GM21529 (cell line): ENCODE results near the gene CLDN18.

Source experiments
- ATAC-seq: cut with Tn5 transposase; IDR thresholded peaks from one replicate; pipeline ENCODE4 v1.9.1; 2021; ENCODE audit not compliant: unreplicated experiment

The CLDN18 gene

DNA sequence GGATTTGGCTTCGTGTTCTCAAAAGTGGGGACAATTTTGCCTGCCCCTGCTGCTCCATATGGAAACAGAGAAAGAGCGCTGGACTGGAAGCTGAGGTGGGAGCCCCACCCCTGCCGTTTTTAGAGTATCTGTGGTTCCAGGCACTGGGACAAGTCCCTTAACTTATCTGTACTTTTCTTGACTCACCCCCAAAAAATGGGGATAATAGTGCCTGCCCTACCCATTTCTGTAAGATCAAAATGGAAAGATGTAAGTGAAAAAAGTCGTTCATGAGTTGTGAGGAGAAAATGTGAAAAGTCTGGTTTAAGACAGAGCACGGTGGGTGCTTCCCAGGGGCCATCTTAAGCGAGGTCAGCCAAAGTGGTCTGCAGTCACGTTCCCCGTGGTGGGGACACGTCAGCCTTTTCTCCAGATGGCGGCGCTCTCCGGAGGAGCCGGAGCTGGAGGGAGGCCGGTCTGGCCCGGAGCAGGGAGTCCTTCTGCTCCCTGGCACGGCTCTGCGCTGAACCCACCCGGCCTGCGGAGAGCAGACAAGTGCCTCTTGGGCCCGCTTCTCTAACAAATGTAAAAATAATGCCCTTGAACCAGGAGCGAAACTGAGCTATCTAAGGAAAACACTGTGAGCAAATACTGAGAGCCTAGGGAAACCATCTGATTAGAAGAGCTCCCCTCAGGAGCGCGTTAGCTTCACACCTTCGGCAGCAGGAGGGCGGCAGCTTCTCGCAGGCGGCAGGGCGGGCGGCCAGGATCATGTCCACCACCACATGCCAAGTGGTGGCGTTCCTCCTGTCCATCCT, at the start of gene CLDN18:
Gene CLDN18, plus strand, starts transcription at position 690 of the 797 bp plus-strand sequence. Its CDS starts 61 bp downstream, at position 751.
- no peak for ATAC-seq

DNA sequence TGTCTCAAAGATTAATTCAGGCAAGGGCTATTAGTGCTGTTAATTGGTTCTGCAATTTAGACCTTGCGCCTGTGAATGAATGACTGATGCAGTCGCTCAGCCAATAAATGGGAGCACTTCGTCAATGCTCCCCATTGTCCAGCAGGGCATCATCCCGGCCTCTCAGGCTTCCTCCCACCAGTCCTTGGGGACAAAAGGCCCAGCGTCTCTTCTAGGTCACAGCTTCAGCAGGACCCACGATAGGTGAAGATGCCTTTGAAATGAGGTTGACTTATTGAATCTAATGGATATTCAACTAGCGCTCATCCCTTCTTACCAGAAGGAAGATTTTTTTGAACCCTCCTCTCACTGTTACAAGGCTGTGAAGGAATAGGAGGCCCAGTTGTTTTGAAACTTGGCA, 47.7 kb upstream of the CLDN18 start:
- ATAC-seq, result no peak

DNA sequence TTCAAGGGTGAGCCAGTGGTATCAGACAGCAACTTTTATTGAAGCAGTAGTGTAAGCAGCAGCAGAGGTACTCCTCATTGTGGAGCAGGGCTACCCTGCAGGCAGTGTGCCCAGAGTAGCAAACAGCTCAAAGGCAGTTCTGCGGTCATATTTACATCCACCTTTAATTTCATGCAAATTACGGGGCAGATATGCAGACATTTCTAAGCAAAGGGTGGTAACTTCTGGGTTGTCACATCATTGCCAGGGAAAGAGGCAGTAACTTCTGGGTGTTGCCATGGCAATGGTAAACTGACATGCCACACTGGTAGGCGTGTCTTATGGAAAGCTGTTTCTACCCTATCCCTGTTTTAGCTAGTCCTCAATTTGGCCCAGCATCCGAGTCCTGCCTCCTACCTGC, 46.5 kb upstream of the CLDN18 start:
- no peak for ATAC-seq

DNA sequence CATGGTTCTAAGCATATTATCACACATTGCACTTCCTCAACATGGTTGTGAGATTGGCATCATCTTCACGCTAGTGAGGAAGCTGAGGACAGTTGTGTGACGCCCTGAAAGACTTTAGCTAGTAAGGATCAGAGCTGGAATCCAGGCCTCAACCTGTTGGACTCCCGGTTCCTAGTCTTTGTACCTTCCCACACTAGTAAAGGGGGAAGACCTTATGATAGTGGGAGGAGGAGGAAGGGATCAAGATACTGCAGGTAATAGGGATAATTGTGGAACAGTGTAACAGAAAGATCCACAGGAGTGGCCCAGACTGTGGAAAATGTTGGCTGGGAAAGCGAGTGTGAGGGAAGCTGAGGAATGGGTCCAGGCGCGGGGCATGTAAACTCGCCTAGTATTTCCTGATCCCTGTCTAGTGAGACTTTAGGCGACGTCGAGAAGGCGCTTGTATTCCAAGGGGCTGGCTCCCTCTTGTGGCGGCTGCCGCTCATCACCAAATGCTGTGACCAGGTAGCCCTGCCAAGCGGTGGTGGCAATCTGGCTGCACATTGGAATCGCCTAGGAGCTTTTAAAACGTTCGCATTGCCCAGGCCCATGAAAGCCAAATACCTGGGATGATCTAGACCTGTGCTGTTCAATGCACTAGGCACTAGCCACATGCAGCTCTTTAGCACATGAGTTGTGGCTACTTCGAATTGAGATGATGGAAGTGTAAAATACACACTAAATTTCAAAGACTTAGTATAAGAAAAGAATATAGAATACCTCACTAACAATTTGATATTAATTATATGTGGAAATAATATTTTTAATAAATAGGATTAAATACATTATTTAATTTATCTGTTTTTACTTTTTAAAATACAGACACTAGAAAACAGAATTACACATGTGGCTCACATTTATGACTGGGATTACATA, 38.8 kb upstream of the CLDN18 start:
- peak; percentile 99 for ATAC-seq

DNA sequence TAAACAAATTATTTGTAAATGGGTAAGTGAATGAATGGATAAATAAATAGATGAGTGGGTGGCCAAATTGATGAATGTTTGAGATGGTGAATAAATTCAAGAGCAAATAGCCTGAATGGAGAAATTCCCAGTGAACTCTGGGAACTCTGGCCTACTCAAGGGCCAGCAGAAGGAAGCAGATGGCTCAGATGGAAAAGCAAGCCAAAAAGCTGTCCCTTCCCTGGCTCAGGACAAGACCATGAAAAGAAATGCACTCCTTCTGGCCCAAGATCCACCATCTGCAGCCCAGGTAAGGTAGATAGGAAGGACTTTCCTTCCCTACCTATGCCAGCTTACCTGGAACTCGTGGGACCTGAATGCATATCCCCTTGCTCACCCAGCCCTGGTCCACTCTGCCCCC, 37.6 kb upstream of the CLDN18 start:
- no peak for ATAC-seq

DNA sequence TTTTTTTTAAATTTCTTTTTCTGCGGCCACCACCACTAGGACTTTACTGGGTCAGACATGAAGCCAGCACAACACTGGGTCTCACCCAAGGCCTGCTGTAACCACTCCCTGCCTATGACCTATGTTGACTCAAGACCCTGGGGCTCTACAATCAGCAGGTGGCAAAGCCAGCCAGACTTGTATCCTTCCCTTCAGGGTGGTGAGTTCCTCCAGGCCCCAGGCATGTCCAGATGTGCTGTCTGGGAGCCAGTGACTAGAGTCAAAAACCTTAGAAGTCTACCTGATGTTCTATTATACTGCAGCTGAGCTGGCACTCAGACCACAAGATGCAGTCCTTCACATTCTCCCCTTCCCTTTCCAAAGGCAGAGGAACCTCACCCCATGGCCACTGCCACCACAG, 31.6 kb upstream of the CLDN18 start:
- no peak for ATAC-seq

DNA sequence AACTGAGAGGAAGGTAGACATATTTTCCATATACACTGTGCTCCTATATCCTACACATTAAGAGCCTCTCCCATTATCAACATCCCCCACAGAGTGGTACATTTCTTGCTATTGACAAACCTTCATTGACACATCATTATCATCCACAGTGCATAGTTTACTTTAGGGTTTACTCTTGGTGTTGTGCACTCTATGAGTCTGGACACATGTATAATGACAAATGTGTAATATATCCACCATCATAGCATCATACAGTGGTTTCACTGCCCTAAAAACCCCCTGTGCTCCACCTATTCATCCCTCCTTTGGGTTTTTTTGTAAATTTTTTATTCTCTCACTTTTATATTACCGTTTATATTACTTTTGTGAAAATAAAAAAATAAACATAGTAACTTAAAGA, 22.2 kb upstream of the CLDN18 start:
- peak; percentile 26 for ATAC-seq

DNA sequence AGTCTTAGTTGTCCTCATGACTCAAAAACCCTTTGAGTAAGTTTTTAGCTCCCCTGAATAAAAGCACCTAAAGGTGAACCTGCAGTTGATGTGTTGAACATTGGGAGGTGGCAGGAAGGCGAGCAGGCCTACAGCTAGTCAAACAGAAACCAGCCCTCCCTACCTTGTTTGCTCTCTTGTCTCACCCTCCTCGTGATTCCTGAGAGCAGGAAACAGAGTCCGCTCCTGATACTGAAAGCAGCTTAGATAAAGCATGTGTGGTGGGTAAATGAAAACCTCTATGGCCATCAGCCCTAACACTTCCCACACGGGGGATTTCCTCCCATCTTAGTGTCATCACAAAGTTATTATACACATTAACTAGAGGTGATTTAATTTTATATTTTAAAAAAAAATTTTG, 21.8 kb upstream of the CLDN18 start:
- peak; percentile 78 for ATAC-seq

DNA sequence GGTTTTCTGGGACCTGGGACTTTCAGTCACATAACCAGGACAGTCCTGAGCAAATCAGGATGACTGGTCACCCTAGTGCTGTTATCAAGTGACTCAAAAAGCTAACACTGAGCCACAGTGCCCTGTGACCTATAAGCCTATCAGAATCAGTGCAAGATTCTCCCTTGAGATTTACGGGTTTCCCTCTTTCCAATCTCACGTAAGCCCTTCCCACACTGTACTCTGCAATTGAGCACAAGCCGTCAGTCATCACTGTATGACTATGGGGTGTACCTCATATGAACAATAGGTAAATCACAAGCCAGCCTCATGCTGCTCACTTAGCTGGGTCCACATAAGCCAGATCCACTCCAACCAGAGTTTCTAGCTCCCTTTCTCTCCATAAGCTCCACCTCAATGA, 21.0 kb upstream of the CLDN18 start:
- ATAC-seq, result peak; percentile 72

DNA sequence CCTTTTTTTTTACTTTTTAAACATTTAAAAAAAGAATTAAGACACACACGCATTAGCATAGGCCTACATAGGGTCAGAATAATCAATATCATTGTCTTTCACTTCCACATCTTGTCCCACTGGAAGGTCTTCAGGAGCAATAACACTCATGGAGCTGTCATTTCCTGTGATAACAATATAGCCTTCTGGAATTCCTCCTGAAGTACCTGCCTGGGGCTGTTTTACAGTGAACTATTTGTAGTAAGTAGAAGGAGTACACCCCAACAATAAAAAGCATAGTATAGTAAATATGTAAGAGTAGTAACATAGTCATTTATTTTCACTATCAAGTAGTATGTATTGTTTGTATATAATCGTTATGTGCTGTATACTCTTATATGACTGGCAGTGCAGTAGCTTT, 19.5 kb upstream of the CLDN18 start:
- ATAC-seq, result no peak

DNA sequence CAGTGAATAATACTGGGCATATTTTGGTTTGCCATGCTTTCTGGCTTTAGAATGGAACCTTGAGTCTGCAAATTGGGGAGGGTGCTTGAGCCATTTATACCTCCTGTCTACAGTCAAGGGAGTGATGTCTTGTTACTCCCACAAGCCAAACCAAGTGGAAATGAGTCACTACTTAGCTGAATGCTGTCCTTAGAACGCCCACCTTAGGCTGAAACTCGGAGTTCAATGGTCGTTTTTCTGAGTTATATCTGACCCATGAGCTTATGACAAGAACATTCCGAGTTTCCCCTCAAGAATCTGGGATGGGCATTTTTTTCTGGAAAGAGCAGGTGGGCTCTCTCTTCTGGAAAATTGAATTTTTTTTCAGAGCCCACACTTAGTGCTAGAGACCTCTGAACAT, 17.4 kb upstream of the CLDN18 start:
- ATAC-seq, result no peak

DNA sequence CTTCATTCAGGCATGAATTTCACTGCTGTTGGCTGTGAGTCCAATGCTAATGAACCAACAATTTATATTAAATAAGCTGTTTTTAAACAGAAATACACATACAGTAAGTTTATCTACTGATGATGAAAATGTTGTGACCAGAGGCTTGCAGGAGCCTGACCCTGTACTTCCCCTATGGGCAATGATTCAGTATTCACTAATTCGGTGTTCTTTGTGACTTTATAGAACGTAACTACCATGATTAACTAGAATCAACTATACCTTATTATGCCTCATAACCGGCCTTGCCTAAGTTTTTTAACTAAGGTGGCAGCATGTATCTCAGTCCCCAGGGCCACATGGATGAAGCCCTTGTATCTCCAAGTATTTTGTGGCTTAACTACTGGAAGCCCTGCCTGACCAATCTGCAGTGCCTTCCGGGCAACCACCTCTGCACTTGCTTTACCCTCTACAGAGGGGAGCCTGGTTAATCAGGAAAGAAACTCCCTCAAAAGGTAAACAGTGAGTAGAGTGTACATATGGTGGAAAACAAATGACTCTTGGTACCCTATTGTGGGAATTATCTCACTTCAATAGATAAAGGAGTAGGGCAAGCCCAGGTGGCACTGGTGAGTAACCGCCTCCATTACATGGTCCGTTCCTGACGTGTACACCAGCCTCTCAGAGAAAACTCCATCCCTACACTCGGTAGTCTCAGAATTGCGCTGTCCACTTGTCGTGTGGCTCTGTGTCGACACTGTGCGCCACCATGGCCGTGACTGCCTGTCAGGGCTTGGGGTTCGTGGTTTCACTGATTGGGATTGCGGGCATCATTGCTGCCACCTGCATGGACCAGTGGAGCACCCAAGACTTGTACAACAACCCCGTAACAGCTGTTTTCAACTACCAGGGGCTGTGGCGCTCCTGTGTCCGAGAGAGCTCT, 11.6 kb upstream of the CLDN18 start:
- no peak for ATAC-seq

DNA sequence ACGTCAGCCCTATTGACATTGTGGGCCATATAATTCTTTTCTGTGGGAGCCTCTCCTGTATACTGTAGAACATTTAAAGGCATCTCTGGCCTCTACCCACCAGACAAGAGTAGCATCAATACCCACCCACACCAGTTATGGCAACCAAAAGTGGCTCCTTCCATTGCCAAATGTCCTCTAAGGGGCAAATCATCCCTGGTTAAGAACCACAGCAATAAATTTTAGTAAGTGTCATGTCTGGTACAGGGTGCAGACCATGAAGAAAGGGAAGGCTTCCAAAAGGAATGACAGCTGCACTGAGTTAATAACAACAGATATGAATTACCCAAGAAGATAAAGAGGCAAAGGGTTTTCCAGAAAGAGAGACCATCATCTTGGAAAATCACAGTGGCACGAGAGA, 6.9 kb upstream of the CLDN18 start:
- no peak for ATAC-seq

DNA sequence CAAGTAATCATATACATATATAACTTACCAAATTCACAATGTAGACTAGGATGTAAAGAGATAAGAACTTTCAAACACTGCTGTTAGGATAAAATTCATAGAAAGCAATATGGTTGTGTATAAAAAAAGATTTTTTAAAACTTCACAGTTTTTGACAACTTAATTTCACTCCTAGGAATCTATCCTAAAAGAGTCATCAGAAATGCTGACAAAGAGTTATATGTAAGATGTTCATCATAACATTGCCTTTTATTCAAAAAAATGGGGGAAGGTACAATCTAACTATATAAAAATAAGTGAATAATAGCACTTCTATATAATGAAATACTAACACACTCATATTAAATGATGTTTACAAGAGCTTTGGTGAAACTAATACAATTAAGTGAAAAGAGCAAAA, 4.3 kb upstream of the CLDN18 start:
- ATAC-seq, result no peak

DNA sequence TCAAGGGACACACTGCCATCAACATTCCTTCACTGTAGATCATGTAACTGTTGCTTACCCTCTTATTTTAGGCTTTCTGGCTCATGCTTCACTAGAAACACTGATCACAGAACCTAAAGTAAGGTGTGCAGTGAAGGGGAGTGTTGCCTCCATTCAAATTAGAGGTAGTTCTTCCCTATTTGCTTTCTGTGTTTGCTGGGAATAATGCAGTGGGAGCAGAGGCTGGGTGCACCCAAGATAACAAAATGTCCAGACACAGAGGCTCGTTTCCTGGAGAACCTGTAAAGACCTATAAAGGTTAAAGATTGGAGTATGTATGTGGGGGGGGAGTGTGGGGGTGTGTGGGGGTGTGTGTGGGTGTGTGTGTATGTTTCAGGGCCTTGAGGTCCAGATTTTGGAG, 2.1 kb upstream of the CLDN18 start:
- no peak for ATAC-seq

DNA sequence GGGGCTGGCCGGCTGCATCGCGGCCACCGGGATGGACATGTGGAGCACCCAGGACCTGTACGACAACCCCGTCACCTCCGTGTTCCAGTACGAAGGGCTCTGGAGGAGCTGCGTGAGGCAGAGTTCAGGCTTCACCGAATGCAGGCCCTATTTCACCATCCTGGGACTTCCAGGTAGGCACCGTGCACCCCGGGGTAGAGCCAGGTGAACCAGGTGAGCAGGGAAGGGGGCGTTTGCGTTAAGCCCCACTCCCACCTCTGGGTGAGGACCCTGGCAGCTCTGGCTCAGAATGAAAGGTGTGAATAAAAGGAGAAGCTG, 267 bp downstream of the CLDN18 start:
- ATAC-seq, result no peak

DNA sequence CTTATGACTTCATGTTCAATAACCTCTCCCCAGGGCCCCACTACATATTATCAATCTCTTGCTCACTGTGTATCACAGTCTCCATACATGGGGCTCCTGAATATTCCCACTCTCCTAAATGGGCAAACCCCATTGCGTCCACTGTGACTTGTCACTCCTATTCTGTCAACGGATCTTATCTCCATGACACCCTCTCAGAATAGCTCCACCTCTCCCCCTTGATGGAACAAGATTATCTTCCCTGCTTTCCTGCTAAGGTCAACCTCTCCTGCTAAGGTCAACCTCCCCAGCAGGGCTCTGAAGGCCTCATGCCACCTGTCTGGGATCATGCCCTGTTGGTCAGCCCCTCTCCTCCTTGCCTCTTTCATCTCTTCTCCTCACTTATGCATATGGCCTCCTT, 1.8 kb downstream of the CLDN18 start:
- no peak for ATAC-seq

DNA sequence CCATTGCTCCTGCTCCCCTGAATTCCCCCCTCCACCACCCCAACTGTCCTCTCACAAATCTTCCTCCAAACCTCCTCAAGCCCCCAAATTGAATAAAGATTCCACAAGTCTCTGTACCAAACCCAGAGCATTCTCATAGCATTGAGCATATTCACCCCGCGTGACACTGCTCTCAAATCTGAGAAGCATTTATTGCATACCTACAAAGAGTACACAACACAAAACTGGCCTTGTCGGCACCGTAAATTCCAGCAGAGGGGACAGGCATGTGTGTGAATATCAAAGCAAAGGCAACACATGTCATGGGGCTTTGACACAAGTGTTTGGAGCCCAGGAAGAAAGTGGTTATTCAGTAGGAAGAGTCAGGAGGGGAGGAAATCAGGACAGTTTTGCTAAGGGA, 2.6 kb downstream of the CLDN18 start:
- ATAC-seq, result no peak

DNA sequence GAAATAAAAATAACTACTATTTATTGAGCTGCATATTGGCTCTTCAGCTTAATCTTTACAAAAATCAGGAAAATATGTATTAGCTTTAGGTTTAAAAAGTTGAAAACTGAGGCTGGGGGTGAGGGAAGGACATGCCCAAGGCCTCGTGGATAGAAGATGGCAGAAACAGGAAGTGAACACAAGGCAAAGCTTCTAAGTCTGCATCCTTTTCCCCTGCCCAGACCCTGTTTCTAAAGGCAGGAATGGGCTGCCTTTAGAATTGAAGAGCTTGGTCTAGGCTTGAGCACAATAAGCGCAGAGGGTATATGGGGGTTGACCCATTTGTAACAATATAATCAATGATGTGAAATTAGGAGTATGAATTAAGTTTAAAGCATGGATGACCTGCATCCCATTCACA, 6.1 kb downstream of the CLDN18 start:
- ATAC-seq, result no peak

DNA sequence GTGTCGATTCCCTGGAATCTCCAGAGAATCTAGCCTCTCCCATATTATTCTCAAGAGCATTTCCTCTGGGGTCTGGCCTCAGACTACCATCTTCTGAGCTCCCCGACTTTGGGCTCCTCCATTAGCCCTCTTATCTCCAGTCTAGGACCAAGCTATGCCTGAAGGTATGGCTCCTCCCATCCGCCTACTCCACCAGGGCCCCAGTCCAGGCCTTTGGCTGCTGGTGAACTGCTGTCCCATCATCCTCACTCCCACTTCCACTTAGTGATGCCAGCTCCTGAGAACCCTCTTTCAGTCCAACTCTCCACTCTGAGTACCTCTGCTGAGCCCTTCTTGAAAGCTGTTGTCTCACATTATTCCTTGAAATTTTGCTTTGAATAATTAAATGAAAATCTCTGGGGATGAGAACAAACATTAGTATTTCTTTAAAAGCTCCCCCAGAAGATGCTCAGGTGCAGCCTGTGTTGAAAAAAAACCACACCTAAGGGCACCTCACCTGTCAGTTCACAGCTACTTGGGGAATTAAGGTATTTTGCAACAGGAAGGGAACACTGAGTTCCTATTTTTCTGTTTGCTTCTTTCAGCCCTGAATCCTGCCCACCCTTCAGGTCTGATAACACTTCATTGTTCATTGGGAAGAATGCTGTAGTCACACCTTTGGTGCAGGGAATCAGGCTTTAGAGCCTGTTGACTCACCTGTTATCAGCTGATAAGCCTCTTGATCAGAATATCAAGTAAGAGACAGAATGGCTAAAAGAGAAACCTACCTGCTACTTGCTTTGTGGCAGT, 9.5 kb downstream of the CLDN18 start:
- ATAC-seq, result no peak

DNA sequence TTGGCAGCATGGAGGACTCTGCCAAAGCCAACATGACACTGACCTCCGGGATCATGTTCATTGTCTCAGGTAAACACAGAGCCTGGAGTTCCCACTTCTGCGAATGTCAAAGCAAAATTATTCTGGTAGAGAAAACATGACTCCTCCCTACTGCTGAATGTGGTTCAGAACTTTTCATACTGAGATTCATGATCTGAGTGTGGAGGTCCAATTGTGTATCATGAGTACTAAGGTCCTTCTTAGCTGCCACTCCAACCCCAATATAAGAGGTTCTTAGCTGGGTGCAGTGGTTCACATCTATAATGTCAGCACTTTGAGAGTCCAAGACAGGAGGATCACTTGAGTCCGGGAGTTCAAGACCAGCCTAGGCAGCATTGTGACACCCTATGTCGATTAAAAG, 13.8 kb downstream of the CLDN18 start:
- ATAC-seq, result no peak
